Duodenal mucosa (tissue), 2 donors: Measurements from ENCODE around the gene GPBAR1.
"Not testable (repeated sequence)": the region's sequence is repeated elsewhere in the genome, so short reads cannot be mapped to it uniquely, and the experiment has no call there.

ENCODE experiments used
- H3K27ac ChIP-seq: one replicate; pipeline ENCODE4 v1.7.0; 2013; ENCODE audit warnings: low read depth, low read length
- H3K27me3 ChIP-seq, 2 donors: one replicate each; pipeline ENCODE4 v1.7.0; 2013; ENCODE audit warnings: low read length in 2 of 2, control low read depth in 1 of 2; ENCODE audit not compliant: insufficient read depth in 2 of 2, control insufficient read depth in 1 of 2
- H3K36me3 ChIP-seq, 2 donors: one replicate each; pipeline ENCODE4 v1.7.0; 2013; ENCODE audit warnings: low read length in 2 of 2, control low read depth in 1 of 2; ENCODE audit not compliant: insufficient read depth in 2 of 2, control insufficient read depth in 1 of 2
- H3K4me1 ChIP-seq, 2 donors: one replicate each; pipeline ENCODE4 v1.7.0; 2013; ENCODE audit warnings: low read length in 2 of 2, control low read depth in 1 of 2; ENCODE audit not compliant: insufficient read depth in 2 of 2, control insufficient read depth in 1 of 2
- H3K4me3 ChIP-seq, 2 donors: one replicate each; pipeline ENCODE4 v1.7.0; 2013; ENCODE audit warnings: low read length in 2 of 2, low read depth in 1 of 2
- H3K9ac ChIP-seq, 2 donors: one replicate each; pipeline ENCODE4 v1.7.0; 2013; ENCODE audit warnings: low read length in 2 of 2, low read depth in 1 of 2
- H3K9me3 ChIP-seq, 2 donors: one replicate each; pipeline ENCODE4 v1.7.0; 2013; ENCODE audit warnings: low read length in 2 of 2, control low read depth in 1 of 2; ENCODE audit not compliant: control insufficient read depth in 1 of 2

Gene GPBAR1

DNA sequence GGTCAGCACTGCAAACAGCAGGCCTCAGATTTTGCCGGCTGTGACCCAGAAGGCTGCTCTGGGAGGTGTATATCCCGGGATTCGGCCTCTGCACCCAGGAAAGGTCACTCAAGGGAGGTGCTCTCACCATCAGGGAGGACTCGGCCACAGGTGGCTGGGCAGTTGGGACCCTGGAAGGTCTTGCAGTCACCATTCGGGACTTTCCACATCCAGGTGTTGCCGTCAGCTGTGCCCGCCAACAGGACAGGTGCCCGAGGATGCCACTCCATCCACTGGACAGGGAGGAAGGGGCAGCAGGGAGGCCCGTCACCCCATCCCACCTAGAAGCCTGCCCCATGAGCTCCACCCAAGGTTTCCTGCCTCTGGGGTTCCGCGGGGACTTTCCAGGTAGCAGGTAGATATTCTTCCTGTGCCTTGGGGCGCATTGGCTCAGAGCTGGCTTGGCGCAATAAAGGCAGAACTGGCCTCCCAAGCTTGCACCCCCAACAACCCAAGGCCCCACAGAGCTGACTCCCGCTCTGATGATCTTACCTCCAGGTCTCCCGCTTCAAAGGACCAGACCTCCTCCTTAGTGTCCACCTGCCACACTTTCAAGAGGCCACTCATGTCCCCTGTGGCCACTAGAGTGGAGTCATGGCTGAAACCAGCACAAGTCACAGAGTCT lies 5.6 kb downstream of the GPBAR1 start:
- Histone ChIP-seq H3K4me1 (peaks cover 57 to 59% of the 10 kb centered on the region in 2 donors), H3K27me3 (no peaks in the 10 kb centered on the region), H3K4me3 (no peak overlapping the region), H3K36me3 (peaks cover 16 to 37% of the 10 kb centered on the region in 2 donors), H3K9ac (no peak overlapping the region), H3K27ac (no peak overlapping the region), H3K9me3 (no peaks in the 10 kb centered on the region)

DNA sequence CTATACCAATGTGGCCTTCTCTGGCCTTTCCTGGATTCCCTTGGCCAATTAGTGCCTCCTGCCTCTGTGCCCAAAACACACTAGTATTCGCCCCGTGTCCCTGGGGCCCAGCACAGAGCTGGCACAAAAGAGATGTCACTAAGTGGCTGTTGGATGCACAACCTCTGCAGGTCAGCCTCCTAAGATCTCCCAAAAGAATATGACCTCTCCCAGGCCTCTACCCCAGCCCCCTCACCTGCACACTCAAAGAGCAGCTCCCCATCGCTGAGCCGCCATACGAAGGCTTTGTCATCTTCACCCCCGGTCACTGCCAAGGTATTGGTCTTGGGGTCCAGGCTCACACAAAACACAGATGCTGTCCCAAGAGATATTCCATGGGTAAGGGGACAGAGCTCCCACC lies 6.4 kb downstream of the GPBAR1 start:
- H3K9me3 ChIP-seq, result no peaks in the 10 kb centered on the region
- H3K27me3 ChIP-seq, result no peaks in the 10 kb centered on the region
- H3K9ac ChIP-seq, result no peak overlapping the region
- no peak overlapping the region for H3K27ac ChIP-seq
- H3K4me3 ChIP-seq, result no peak overlapping the region
- H3K4me1 ChIP-seq, result peaks cover 57 to 59% of the 10 kb centered on the region in 2 donors
- H3K36me3 ChIP-seq, result peaks cover 16 to 37% of the 10 kb centered on the region in 2 donors

DNA sequence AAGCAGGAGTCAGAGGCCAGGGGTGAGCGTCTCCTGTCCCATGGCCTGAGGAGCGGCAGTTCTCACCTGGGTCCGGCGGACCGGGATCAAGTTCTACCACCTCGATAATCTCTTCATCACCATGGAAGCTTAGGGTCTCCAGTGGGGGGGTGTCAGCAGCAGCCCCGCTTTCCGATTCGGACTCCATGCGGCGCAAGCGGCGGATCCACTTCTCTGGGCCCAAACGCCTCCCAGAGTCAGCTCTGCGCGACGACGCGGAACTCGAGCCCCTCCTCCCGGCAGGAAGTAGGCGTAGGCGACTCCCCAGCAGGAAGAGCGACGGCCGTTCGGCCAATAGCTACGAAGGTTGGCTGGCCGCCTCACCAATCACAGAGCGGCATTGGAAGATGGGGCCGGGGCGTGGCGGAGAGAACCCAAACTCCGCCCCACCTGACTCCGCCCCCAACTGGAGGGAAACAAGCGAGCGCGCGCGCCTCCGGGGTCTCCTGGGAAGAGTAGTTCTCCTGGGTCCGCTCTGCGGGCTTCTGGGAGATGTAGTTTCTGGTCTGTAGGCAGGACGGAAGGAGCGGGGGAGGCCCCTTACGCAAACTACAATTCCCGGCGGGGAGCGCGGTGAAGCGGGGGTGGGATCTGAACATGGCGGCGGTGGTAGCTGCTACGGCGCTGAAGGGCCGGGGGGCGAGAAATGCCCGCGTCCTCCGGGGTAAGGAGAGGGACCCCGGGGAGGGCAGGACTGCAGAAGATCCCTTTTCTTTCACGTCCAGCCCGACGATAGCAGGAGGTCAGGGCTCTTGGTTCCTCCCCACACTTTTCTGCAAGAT lies 9.3 kb downstream of the GPBAR1 start, which contains the start of the genes AAMP and PNKD:
Gene AAMP (minus strand): TSS at position 238 of the 821 bp plus-strand sequence. CDS start 51 bp downstream, at position 187.
Gene PNKD (plus strand): TSS at position 620 of the 821 bp plus-strand sequence. CDS start 17 bp downstream, at position 637.
- Histone ChIP-seq H3K4me1 (peaks cover 40% of the 10 kb centered on the region in 2 donors), H3K9ac (peak within 1 kb of the TSS; percentile 82 to 94), H3K36me3 (peaks cover 30 to 40% of the 10 kb centered on the region in 2 donors)

DNA sequence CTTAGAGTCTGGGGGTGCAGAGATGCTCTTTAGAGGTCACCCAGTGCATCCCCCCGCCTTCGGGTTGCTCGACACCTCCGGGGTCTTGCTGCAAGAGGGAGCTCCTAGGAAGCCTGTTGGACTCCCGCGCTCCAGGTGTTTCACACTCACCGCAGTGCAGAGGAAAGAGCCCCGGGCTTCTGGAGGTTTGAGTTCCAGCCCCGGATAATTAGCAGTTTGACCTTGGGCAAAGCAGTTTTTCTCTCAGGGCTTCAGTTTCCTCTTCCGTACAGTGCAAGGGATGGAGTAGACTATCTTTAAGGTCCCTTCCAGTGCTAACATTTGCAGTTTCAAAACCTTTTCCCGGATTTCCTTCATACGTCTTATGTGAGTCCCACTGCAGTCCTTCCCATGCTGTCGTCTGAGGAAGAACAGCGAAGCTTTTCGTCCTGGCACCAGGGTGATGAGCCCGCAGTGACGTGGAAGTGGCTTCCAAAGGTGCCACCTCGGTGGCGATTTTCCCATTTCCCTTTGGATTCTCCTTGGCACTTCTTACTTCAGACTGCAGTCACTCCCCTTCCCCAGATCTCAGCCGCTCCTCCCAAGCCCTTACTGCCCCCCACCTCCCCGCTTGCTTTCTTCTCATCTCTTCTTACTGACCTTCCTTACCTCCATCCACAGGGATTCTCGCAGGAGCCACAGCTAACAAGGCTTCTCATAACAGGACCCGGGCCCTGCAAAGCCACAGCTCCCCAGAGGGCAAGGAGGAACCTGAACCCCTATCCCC lies 10.1 kb downstream of the GPBAR1 start:
- Histone ChIP-seq H3K9me3 (no peaks in the 10 kb centered on the region), H3K4me1 (peaks cover 34 to 39% of the 10 kb centered on the region in 2 donors), H3K9ac (peak overlapping the region; percentile 74 to 78), H3K36me3 (peaks cover 32 to 44% of the 10 kb centered on the region in 2 donors), H3K4me3 (peak overlapping the region; percentile 87 to 91), H3K27ac (peak overlapping the region; percentile 13), H3K27me3 (no peaks in the 10 kb centered on the region)

More for the DNA sequence above, 9.3 kb downstream of the GPBAR1 start, which contains the start of the genes AAMP and PNKD:
- Histone ChIP-seq H3K9me3 (no peaks in the 10 kb centered on the region), H3K4me3 (peak within 1 kb of the TSS; percentile 91 to 99), H3K27me3 (no peaks in the 10 kb centered on the region), H3K27ac (peak within 1 kb of the TSS; percentile 52)

DNA sequence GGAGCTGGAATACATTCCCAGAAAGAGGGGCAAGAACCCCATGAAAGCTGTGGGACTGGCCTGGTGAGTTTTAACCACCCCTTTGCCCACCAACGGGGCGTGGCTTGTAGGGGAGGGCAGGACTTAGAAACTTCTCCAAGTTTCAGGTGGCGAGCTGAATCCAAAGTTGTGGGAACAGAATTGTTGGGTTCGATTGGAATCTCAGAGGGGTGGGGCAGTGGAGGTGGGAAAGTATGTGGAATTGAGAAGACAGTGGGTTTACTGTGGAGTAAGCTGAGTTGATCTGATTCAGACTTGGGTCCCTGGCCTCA lies 10.6 kb downstream of the GPBAR1 start:
- no peaks in the 10 kb centered on the region for H3K27me3 ChIP-seq
- H3K36me3 ChIP-seq, result peaks cover 33 to 44% of the 10 kb centered on the region in 2 donors
- peaks cover 34 to 38% of the 10 kb centered on the region in 2 donors for H3K4me1 ChIP-seq
- H3K9me3 ChIP-seq, result no peaks in the 10 kb centered on the region
- peak overlapping the region; percentile 87 to 91 for H3K4me3 ChIP-seq
- H3K9ac ChIP-seq, result peak overlapping the region; percentile 74 to 78
- H3K27ac ChIP-seq, result no peak overlapping the region

DNA sequence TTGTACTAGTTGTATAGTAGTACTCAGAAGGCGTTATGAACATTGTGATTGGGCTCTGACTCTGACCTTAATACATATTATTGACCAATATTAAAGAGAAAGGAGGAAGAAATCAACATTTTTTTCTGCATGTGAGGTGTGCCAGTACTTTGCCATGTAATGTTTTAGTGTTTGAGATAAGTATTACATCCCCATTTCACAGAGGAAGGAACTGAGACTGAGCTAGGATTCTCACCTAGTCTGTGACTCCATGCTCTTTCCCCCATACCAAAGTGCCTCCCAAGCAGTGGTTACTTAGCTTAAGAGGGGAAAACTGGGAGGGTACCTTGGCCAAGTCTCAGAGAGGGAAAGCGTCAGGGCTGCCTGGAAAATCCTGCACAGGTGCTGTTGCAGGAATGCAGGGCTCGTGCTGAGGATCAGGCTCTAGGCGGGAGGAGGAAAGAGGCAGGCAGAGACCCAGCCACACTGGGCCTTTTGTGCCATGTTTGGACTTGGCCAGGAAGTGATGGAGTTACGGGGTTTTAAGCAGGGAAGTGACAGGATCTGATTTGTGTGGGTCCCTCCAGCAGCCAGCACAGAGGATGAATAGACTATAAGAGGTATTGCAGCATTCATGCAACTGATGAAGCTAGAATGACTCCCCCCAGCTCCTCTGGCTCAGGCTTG lies 11.2 kb downstream of the GPBAR1 start:
- peak overlapping the region; percentile 8 to 91 for H3K4me3 ChIP-seq

DNA sequence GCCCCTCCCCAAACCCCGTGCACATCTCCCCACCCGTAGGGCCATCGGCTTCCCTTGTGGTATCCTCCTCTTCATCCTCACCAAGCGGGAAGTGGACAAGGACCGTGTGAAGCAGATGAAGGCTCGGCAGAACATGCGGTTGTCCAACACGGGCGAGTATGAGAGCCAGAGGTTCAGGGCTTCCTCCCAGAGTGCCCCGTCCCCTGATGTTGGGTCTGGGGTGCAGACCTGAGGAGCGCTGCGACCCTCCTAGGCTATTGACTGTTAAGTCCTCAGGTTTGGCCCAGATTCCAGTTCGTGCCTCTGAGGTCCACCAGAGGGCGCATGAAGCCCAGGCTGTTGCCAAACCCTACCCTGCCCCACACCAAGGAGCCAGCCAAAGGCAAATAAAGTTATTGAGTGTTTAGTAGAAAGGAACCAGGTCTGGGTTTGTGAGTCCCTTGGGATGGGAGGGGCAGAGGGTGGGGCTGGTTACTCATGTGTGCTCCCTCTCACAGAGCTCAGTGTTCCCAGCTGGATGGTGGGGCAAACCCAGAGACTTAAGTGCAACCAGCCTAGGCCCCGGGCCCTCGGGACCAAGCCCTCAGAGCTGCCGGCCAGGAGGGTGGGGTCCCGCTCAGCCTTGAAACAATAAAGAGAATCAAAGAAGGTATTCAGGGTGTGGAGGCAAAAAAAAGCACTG lies 11.9 kb downstream of the GPBAR1 start:
- H3K36me3 ChIP-seq, result peaks cover 40 to 44% of the 10 kb centered on the region in 2 donors
- H3K27me3 ChIP-seq, result no peaks in the 10 kb centered on the region
- peaks cover 34 to 38% of the 10 kb centered on the region in 2 donors for H3K4me1 ChIP-seq
- H3K9ac ChIP-seq, result peak overlapping the region; percentile 60 to 74
- peak overlapping the region; percentile 65 for H3K27ac ChIP-seq
- H3K4me3 ChIP-seq, result peak overlapping the region in 1 of 2 donors; percentile 91
- H3K9me3 ChIP-seq, result no peaks in the 10 kb centered on the region

More for the DNA sequence above, 11.2 kb downstream of the GPBAR1 start:
- peaks cover 33 to 44% of the 10 kb centered on the region in 2 donors for H3K36me3 ChIP-seq
- H3K4me1 ChIP-seq, result peaks cover 34 to 38% of the 10 kb centered on the region in 2 donors
- H3K27me3 ChIP-seq, result no peaks in the 10 kb centered on the region
- H3K9ac ChIP-seq, result peak overlapping the region; percentile 74 to 78
- H3K27ac ChIP-seq, result peak overlapping the region; percentile 65
- H3K9me3 ChIP-seq, result no peaks in the 10 kb centered on the region

DNA sequence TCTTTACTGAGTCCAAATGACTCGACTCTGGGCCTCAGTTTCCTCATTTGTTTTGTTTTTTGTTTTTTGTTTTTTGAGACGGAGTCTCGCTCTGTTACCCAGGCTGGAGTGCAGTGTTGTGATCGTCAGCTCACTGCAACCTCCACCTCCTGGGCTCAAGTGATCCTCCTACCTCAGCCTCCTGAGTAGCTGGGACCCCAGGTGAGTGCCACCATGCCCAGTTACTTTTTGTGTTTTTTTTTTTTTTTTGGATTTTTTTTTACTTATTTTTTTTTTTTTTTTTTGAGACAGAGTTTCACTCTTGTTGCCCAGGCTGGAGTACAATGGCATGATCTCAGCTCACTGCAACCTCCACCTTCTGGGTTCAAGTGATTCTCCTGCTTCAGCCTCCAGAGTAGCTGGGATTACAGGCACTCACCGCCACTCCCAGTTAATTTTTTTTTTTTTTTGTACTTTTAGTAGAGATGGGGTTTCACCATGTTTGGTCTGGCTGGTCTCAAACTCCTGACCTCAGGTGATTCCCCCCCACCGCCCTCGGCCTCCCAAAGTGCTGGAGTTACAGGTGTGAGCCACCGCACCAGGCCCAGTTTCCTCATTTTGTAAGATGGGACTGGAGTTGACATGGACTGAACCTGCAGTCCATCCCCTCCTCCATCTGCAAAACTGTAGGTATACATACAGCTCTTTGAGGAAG lies 12.5 kb downstream of the GPBAR1 start:
- not testable (repeated sequence) for H3K4me3 ChIP-seq, H3K9me3 ChIP-seq, H3K27me3 ChIP-seq
- H3K4me1 ChIP-seq, result peaks cover 34 to 38% of the 10 kb centered on the region in 2 donors
- H3K27ac ChIP-seq, result peak overlapping the region; percentile 39
- peaks cover 46 to 49% of the 10 kb centered on the region in 2 donors for H3K36me3 ChIP-seq
- peak overlapping the region in 1 of 2 donors; percentile 7 for H3K9ac ChIP-seq

DNA sequence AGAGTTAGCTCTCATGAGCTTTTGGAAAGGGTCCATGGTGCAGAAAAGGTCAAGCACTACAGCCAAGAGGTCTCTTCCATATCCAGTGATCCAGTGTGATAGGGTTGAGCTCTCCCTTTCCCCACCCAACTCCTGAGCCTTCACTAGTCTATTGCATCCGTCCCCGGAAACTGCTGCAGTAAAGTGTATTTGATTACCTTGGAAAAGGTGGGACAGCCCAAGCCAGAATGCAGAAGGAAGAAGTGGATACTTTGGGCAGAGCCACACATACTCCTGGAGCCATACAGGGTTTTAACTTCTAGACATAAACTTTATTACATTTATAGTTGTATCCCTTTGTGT lies 13.1 kb downstream of the GPBAR1 start:
- H3K9ac ChIP-seq, result no peak overlapping the region
- peaks cover 50 to 54% of the 10 kb centered on the region in 2 donors for H3K36me3 ChIP-seq
- no peaks in the 10 kb centered on the region for H3K27me3 ChIP-seq
- no peaks in the 10 kb centered on the region for H3K9me3 ChIP-seq
- H3K4me3 ChIP-seq, result no peak overlapping the region
- no peak overlapping the region for H3K27ac ChIP-seq
- peaks cover 31 to 37% of the 10 kb centered on the region in 2 donors for H3K4me1 ChIP-seq
